IPS-15b (cell line): Measurements from ENCODE around the gene MPV17L2.
A peak's percentile ranks its signal among the peaks of the same experiment; 100 is the strongest.

ENCODE experiments used
- H3K27me3 ChIP-seq: one replicate; pipeline ENCODE4 v1.6.1; 2013; ENCODE audit warnings: low read length; ENCODE audit not compliant: control insufficient read depth, insufficient read depth
- H3K36me3 ChIP-seq: one replicate; pipeline ENCODE4 v1.6.1; 2013; ENCODE audit warnings: low read length; ENCODE audit not compliant: control insufficient read depth, insufficient read depth
- H3K4me1 ChIP-seq: one replicate; pipeline ENCODE4 v1.6.1; 2013; ENCODE audit warnings: mild to moderate bottlenecking, low read length; ENCODE audit not compliant: control insufficient read depth, insufficient read depth
- H3K4me3 ChIP-seq: one replicate; pipeline ENCODE4 v1.5.1; 2013; ENCODE audit warnings: low read depth, low read length
- H3K9ac ChIP-seq: one replicate; pipeline ENCODE4 v1.6.1; 2013; ENCODE audit warnings: low read depth, mild to moderate bottlenecking, low read length
- H3K9me3 ChIP-seq: one replicate; pipeline ENCODE4 v1.6.1; 2013; ENCODE audit warnings: mild to moderate bottlenecking, low read length; ENCODE audit not compliant: control insufficient read depth, insufficient read depth

Gene MPV17L2

DNA sequence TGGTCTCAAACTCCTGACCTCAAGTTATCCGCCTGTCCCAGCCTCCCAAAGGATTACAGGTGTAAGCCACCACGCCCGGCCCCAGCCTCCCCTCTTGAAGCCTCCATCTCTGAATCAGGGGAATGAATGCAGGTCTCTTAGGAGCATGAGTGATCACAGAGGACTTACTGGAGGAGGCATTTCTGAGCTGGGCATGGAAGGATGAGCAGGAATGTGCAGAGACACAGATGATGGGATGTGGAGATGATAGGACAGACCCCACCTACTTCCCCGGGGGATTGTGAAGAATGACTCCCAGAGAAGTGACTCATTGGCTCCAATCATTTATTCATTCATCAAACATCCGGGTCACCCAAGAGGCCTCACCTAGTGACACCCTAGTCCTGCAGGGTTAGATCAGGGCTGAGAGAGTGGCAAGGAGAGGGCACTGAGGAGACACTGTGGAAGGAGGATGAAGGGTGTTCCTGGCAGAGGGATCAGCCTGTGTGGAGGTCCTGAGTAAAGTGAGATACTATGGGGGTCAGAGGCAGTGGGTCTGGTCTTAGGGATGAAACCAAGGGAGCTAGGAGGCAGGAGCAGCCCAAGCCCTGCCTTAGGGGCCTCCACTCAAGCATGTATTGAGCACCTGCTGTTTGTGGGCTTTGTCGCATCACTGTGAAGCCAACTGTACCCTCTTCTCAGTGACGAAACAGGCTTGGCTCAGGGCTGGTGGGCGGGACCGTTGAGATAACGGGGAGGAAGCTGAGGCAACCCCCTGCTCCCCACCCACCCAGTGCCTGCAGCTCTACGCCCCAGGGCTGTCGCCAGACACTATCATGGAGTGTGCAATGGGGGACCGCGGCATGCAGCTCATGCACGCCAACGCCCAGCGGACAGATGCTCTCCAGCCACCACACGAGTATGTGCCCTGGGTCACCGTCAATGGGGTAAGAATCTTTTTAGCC lies 16.4 kb upstream of the MPV17L2 start:
- Histone ChIP-seq H3K36me3 (peaks cover 3% of the 10 kb centered on the region), H3K4me3 (no peak overlapping the region), H3K27me3 (peaks cover 10% of the 10 kb centered on the region), H3K9ac (no peak overlapping the region), H3K4me1 (peaks cover 5% of the 10 kb centered on the region), H3K9me3 (no peaks in the 10 kb centered on the region)

- no peak overlapping the region for H3K4me3 ChIP-seq
- peaks cover 3% of the 10 kb centered on the region for H3K27me3 ChIP-seq
- peaks cover 1% of the 10 kb centered on the region for H3K4me1 ChIP-seq
- H3K9ac ChIP-seq = no peak overlapping the region
- no peaks in the 10 kb centered on the region for H3K9me3 ChIP-seq
- peaks cover 3% of the 10 kb centered on the region for H3K36me3 ChIP-seq
Observed at GRCh38 chr19:18179957-18180356, 13.1 kb upstream of the MPV17L2 start.

DNA sequence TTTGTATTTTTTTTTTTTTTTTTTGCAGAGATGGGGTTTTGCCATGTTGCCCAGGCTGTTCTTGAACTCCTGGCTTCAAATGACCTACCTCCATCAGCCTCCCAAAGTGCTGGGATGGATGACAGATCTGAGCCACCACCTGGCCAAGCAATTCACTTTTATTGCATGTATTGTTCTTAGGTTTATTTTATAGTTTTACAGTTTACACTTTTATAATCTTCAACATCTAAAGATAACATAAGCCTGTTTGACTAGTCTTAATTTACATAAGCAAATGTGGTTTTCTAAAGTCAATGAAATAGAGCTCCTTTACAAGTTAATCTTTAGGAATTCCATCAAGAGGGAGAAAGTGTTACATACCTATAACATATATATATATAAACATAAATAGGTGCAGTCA lies 9.5 kb upstream of the MPV17L2 start:
- Histone ChIP-seq H3K36me3 (no peaks in the 10 kb centered on the region), H3K9ac (no peak overlapping the region), H3K4me3 (no peak overlapping the region), H3K4me1 (peaks cover 6% of the 10 kb centered on the region), H3K9me3 (no peaks in the 10 kb centered on the region), H3K27me3 (no peaks in the 10 kb centered on the region)

- H3K27me3 ChIP-seq = no peaks in the 10 kb centered on the region
- H3K9ac ChIP-seq = no peak overlapping the region
- no peaks in the 10 kb centered on the region for H3K9me3 ChIP-seq
- H3K36me3 ChIP-seq = no peaks in the 10 kb centered on the region
- no peak overlapping the region for H3K4me3 ChIP-seq
- peaks cover 6% of the 10 kb centered on the region for H3K4me1 ChIP-seq
Observed at GRCh38 chr19:18185538-18185937, 7.5 kb upstream of the MPV17L2 start.

DNA sequence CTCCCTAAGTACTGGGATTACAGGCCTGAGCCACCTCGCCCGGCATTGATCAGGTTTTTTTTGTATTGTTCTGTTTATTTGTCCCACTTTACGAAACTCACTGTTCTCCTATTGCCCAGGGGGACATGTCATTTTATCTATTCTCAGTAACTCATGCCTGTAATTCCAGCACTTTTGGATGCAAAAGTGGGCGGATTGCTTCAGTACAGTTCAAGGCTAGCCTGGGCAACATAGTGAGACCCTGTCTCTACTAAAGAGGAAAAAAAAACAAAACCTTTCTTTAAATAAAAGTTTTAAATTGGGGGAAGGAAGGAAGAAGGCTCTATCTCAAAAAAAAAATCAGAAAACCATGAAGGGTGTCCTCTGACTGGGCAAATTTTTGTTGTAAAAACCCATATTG lies 2.7 kb upstream of the MPV17L2 start:
- Histone ChIP-seq H3K4me1 (peaks cover 9% of the 10 kb centered on the region), H3K9me3 (no peaks in the 10 kb centered on the region)

GRCh38 chr19:18191640-18192062 lies 1.4 kb upstream of the MPV17L2 start:
- peak overlapping the region; percentile 67 for H3K4me3 ChIP-seq
- H3K4me1 ChIP-seq = peaks cover 4% of the 10 kb centered on the region
- H3K27me3 ChIP-seq = no peaks in the 10 kb centered on the region
- peaks cover 12% of the 10 kb centered on the region for H3K36me3 ChIP-seq
- H3K9me3 ChIP-seq = no peaks in the 10 kb centered on the region
- no peak overlapping the region for H3K9ac ChIP-seq

More for the DNA sequence above, 2.7 kb upstream of the MPV17L2 start:
- Histone ChIP-seq H3K36me3 (peaks cover 4% of the 10 kb centered on the region), H3K9ac (no peak overlapping the region), H3K27me3 (no peaks in the 10 kb centered on the region), H3K4me3 (no peak overlapping the region)

- Histone ChIP-seq H3K9ac (peak overlapping the region; percentile 12), H3K4me3 (peak overlapping the region; percentile 88)
Observed at GRCh38 chr19:18193388-18194180, 566 bp downstream of the MPV17L2 start.

DNA sequence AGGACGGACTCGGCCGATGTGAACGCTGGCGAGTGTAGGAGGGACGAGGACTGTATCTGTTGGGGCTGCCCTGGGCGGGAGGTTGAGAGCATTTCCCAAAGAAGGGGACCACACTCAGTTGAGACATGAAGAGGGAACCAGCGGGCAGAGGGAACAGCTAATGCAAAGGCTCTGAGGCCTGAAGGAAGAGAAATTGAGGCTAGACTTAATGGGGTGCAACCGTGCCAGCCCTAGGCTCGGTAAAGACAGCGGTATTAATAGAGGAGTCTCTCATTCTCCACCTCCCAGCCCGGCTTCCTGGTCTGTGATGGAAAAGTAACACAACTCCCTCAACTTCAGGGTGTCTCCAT lies 1.1 kb downstream of the MPV17L2 start:
- Histone ChIP-seq H3K27me3 (no peaks in the 10 kb centered on the region), H3K9me3 (no peaks in the 10 kb centered on the region), H3K36me3 (peaks cover 27% of the 10 kb centered on the region), H3K9ac (no peak overlapping the region), H3K4me3 (peak overlapping the region; percentile 88), H3K4me1 (peaks cover 4% of the 10 kb centered on the region)

More at GRCh38 chr19:18193388-18194180, 566 bp downstream of the MPV17L2 start:
- H3K4me1 ChIP-seq = peaks cover 4% of the 10 kb centered on the region
- H3K36me3 ChIP-seq = peaks cover 25% of the 10 kb centered on the region
- no peaks in the 10 kb centered on the region for H3K27me3 ChIP-seq
- H3K9me3 ChIP-seq = no peaks in the 10 kb centered on the region

DNA sequence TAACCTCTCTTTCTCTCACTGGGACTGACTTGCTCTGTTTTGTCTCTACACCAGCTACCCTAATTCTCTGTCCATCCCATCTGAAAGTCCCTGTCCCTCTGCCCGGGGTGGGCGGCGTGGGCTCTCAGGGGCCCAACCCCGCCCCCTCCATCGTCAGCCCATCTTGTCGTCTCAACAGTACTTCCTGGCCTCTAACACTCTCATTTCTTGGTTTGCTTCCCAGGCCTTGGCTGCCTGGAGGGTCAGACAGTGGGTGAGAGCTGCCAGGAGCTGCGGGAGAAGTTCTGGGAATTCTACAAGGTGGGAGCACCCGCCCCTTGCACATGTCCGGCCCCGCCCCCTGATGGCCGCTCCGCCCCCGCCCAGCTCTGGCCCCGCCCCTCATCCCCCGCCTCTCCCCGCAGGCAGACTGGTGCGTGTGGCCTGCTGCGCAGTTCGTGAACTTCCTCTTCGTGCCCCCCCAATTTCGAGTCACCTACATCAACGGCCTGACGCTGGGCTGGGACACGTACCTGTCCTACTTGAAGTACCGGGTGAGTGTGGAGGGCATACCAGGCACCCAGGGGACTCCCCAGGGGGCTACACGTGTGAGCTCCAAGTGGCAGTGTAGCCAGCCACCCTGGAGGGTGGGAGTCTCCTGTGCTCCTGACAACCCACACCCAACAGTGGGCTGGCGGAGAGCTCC lies 1.7 kb downstream of the MPV17L2 start:
- H3K4me1 ChIP-seq = peaks cover 4% of the 10 kb centered on the region
- H3K4me3 ChIP-seq = peak overlapping the region; percentile 88
- peak overlapping the region; percentile 24 for H3K9ac ChIP-seq
- peaks cover 27% of the 10 kb centered on the region for H3K36me3 ChIP-seq
- no peaks in the 10 kb centered on the region for H3K9me3 ChIP-seq
- H3K27me3 ChIP-seq = no peaks in the 10 kb centered on the region

GRCh38 chr19:18196511-18196845 lies 3.5 kb downstream of the MPV17L2 start:
- Histone ChIP-seq H3K4me1 (peaks cover 4% of the 10 kb centered on the region), H3K9ac (no peak overlapping the region), H3K4me3 (no peak overlapping the region), H3K9me3 (no peaks in the 10 kb centered on the region), H3K27me3 (no peaks in the 10 kb centered on the region), H3K36me3 (peaks cover 32% of the 10 kb centered on the region)

GRCh38 chr19:18197306-18197705 lies 4.3 kb downstream of the MPV17L2 start:
- Histone ChIP-seq H3K9ac (no peak overlapping the region), H3K4me3 (no peak overlapping the region), H3K9me3 (no peaks in the 10 kb centered on the region), H3K27me3 (no peaks in the 10 kb centered on the region), H3K36me3 (peaks cover 32% of the 10 kb centered on the region), H3K4me1 (peaks cover 4% of the 10 kb centered on the region)
